Kasumi-1 (cell line): ENCODE measurements around the gene ESPL1.

ENCODE experiments used
- DNase-seq, 2 experiments: peaks; one replicate each; lab custom pipeline; 2025; lab: John Stamatoyannopoulos, UW

Gene ESPL1

GRCh38 chr12:53231921-53232645 lies 36.0 kb upstream of the ESPL1 start, which contains the start of gene RARG:
Gene RARG, minus strand, starts transcription at chr12:53232209. Its CDS starts 4,664 bp downstream, at chr12:53227545.
- DNase-seq: no peak

GRCh38 chr12:53232646-53233461 lies 35.2 kb upstream of the ESPL1 start:
- DNase-seq: peak; percentile 29 to 50

GRCh38 chr12:53233671-53234121 lies 34.4 kb upstream of the ESPL1 start:
- DNase-seq: no peak

DNA sequence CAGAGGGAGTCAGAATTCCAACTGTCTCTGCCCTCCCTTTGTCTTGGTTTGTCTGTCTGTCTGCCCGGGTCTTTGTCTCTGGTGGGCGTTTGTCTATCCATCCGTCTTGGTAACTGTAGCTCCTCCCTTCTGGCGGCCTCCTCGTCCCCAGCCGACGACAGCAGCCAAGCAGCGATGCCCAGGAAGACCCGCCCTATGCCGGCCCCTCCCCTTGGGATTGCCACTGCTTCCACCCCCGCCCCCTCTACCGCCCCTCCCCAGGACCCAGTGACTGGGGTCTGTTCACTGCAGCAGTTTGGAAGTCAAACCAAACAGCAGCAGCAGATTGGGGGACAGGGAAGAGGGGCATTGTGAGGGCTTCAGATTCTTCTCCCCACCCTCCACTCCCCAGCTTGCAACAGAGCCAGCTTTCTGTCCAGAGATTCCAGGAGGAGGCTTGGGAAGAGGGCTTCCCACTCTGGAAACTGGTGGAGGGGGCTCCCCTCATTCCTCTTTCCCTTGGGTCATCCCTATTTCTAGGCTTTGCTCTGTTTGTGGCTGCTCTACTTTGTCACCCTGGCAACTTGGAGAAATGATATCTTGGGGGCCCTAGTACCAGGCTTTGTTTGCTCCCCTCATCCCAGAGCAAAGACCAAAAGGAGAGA lies 33.7 kb upstream of the ESPL1 start:
- DNase-seq: no peak

GRCh38 chr12:53235164-53235563 lies 32.9 kb upstream of the ESPL1 start:
- no peak for DNase-seq

- no peak for DNase-seq
These were observed 32.2 kb upstream of the ESPL1 start for GRCh38 chr12:53235742-53236442.

- DNase-seq: no peak
These were observed 31.5 kb upstream of the ESPL1 start for GRCh38 chr12:53236443-53237111.

DNA sequence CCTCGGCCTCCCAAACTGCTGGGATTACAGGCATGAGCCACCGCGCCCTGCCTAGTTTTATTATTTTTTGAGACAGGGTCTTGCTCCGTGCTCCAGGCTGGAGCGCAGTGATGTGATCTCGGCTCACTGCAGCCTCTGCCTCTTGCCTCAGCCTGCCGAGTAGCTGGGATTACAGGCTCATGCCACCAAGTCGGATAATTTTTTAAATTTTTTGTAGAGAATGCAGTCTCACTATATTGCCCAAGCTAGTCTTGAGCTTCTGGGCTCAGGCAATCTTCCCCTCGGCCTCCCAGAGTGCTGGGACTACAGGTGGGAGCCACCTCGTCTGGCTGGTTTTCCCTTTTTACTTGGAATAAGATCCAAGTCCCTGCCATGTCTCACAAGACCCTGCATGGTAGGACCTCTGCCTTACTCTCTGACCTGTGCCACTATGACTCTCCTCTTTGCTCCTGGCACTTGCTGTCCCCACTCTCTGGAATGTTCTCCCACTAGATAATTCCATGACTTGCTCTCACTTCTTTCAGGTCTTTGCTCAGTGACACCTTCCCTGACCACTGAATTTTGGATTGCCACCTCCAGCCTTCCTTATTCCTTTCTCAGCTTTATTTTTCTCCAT lies 28.3 kb upstream of the ESPL1 start:
- no peak for DNase-seq

DNA sequence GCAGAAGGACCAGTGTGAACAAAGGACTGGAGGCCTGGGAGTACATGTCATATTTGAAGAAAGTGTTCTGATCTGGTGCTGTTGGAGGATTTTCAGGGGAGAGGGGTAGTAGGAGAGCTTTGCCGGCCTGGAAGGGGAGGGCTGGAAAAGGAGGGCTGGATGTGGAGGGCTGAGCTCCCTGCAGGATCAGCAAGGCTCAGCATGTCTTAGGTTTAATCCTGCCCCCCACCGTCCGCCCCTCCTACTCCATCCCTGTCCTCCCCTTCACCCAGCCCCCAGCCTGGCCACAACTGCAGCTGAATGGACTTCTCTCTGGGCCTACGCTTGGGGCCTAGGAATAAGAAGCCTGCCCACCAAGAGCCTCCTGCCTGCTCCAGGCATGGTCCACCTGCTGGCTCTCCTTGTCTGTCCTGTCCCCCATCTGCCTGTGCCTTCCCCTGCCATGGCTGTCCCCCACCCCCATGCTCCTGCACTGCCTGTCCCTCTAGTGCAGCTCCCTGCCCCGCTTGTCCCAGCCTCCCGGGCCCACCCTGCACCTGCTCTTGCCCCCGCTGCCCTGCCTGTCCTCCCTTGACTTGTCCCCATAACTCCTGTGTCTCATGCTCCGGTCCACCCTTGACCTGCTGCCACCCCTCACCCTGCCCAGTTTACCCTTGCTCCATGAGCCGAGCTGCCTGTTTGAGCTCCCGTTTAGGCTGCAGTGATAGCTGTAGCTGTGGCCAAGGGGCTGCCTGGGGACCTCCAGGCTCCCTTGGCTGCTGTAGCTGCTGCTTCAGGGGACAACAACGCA lies 26.3 kb upstream of the ESPL1 start:
- DNase-seq: no peak

DNA sequence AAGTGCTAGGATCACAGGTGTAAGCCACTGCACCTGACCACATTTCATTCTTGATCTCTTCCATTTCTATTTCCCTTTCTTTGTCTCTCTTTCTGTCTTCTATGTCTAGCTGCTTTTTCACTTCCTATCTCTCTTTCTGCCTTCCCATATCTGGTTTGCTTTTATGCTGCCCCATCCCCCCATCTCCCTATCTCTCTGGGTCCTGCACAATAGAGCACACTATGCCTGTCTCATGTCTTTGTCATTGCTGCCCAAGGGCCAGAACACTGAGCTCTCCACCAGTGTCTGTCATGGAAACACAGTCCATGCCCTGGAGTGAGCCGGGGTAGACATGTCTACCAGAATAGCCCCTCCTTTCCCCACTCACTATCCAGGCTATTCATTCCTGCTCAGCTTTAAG lies 23.8 kb upstream of the ESPL1 start:
- DNase-seq: no peak

DNA sequence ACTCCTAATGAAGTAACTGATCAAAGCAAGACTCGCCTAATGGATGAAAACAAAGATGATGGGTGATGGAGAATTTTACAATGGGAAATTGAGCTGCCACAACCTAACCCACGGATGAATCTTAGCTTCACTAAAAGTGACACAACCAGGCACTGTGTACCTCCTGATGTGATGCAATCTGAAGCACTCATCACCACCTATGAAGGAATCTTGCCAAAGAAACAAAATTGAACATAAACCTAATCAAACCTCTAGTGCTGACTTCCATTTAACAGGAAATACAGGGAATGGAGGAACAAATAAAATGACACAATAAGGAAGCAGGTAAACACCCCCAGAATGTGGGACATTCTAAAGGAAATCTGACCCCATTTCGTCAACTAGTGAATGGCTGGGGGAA lies 22.8 kb upstream of the ESPL1 start:
- no peak for DNase-seq

GRCh38 chr12:53251477-53252348 lies 16.4 kb upstream of the ESPL1 start:
- DNase-seq: peak; percentile 43 to 51

DNA sequence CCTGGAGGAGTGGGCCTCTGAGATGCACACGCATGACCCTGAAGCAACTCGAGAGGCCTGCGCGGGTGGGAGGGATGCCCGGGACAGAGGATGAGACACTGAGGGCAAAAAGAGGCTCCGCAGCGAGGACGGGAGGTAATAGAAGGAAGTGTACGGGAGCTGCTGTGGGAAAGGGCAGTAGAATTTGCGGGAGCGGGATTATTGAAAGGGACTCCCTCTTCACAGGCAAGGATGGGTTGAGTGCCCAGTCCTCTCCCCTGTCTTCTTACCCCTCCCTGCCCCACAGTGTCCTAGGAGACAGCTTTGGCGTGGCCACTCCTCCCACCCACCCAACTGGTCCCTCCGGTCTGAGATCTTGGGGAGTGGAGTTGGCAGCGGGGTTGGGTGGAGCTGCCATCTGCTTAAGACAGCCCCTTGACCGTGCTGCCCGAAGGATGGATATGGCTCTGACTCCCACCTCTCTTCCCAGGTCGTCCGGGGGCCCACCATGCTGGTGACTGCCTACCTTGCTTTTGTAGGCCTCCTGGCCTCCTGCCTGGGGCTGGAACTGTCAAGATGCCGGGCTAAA lies 15.7 kb upstream of the ESPL1 start:
- DNase-seq: peak in 1 of 2 experiments; percentile 39

DNA sequence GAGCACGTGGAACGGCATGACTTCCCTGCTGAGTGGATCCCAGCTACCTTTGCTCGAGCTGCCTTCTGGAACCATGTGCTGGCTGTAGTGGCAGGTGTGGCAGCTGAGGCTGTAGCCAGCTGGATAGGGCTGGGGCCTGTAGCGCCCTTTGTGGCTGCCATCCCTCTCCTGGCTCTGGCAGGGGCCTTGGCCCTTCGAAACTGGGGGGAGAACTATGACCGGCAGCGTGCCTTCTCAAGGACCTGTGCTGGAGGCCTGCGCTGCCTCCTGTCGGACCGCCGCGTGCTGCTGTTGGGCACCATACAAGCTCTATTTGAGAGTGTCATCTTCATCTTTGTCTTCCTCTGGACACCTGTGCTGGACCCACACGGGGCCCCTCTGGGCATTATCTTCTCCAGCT lies 14.8 kb upstream of the ESPL1 start:
- DNase-seq: no peak

- DNase-seq: no peak
These were observed 13.1 kb upstream of the ESPL1 start for GRCh38 chr12:53254816-53255545.

DNA sequence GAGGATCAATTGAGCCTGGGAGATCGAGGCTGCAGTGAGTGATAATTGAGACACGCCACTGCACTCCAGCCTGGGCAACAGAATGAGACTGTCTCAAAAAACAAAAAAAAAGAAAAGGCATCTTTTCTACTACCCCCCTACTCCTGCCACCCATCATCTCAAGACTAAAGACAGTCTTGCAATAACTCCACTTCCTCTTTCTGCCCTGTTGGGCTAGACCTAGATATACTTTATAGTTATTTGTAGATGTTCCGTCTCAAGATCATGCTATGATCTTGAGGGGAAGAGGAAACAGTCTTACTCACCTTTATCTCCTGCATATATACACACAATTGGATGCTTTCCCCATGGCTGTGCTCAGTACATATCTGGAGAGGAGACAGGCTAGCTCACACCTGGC lies 12.1 kb upstream of the ESPL1 start:
- DNase-seq: peak; percentile 86 to 91

- no peak for DNase-seq
These were observed 9.3 kb upstream of the ESPL1 start for GRCh38 chr12:53258541-53259539.
